HG03039 (cell line): Measurements from ENCODE around the gene TMPRSS12.
"Not testable (repeated sequence)": the region's sequence is repeated elsewhere in the genome, so short reads cannot be mapped to it uniquely, and the experiment has no call there.

Experiments
- ATAC-seq: cut with Tn5 transposase; IDR thresholded peaks from one replicate; pipeline ENCODE4 v1.9.1; 2021; ENCODE audit warnings: mild to moderate bottlenecking, moderate library complexity; ENCODE audit not compliant: unreplicated experiment

TMPRSS12 gene

GRCh38 chr12:50842637-50843493, at the start of gene TMPRSS12:
TSS of gene TMPRSS12 (plus strand) at chr12:50842926. CDS start at chr12:50842965, 39 bp downstream.
- no peak for ATAC-seq

GRCh38 chr12:50799908-50800307, 42.8 kb upstream of the TMPRSS12 start:
- no peak for ATAC-seq

- ATAC-seq: no peak
Measured at GRCh38 chr12:50803230-50803875, 39.4 kb upstream of the TMPRSS12 start.

- ATAC-seq: no peak
Measured at GRCh38 chr12:50806176-50806575, 36.5 kb upstream of the TMPRSS12 start.

- not testable (repeated sequence) for ATAC-seq
Measured at GRCh38 chr12:50809131-50809530, 33.6 kb upstream of the TMPRSS12 start.

GRCh38 chr12:50814921-50815320, 27.8 kb upstream of the TMPRSS12 start:
- not testable (repeated sequence) for ATAC-seq

- no peak for ATAC-seq
Measured at GRCh38 chr12:50820177-50820576, 22.5 kb upstream of the TMPRSS12 start.

GRCh38 chr12:50822082-50822481, 20.6 kb upstream of the TMPRSS12 start:
- no peak for ATAC-seq

GRCh38 chr12:50823724-50824123, 19.0 kb upstream of the TMPRSS12 start:
- not testable (repeated sequence) for ATAC-seq

- no peak for ATAC-seq
Measured at GRCh38 chr12:50824914-50825313, 17.8 kb upstream of the TMPRSS12 start.

- ATAC-seq: no peak
Measured at GRCh38 chr12:50825372-50825838, 17.3 kb upstream of the TMPRSS12 start.

- ATAC-seq: no peak
Measured at GRCh38 chr12:50828121-50828520, 14.6 kb upstream of the TMPRSS12 start.

- no peak for ATAC-seq
Measured at GRCh38 chr12:50828886-50829285, 13.8 kb upstream of the TMPRSS12 start.

- ATAC-seq: not testable (repeated sequence)
Measured at GRCh38 chr12:50833801-50834200, 8.9 kb upstream of the TMPRSS12 start.

GRCh38 chr12:50839042-50839441, 3.7 kb upstream of the TMPRSS12 start:
- ATAC-seq: no peak

- ATAC-seq: no peak
Measured at GRCh38 chr12:50840809-50841487, 1.8 kb upstream of the TMPRSS12 start.

GRCh38 chr12:50841716-50842531, 802 bp upstream of the TMPRSS12 start:
- ATAC-seq: no peak

GRCh38 chr12:50845021-50845647, 2.4 kb downstream of the TMPRSS12 start:
- ATAC-seq: no peak

GRCh38 chr12:50848963-50849362, 6.2 kb downstream of the TMPRSS12 start:
- no peak for ATAC-seq

- not testable (repeated sequence) for ATAC-seq
Measured at GRCh38 chr12:50855218-50855617, 12.5 kb downstream of the TMPRSS12 start.
